Sigmoid colon (tissue), 7 donors: ENCODE measurements around the gene CLEC16A. TPM values are rescaled to one million over a fixed set of nuclear protein-coding genes. Genes with fewer than 3 reads are reported as not detected.
A peak's percentile ranks its signal among the peaks of the same experiment; 100 is the strongest.

Source experiments
- DNase-seq: peaks from one replicate; pipeline ENCODE4 v3.0.0-alpha.2; 2019
- H3K27ac ChIP-seq, 4 donors: fragments of 200-600 bp; sonication (generic); one replicate each; pipeline ENCODE4 v1.5.1; 2016 to 2019; ENCODE audit warnings: mild to moderate bottlenecking in 1 of 4
- H3K27me3 ChIP-seq, 3 donors: fragments of 200-600 bp; sonication (generic); one replicate each; pipeline ENCODE4 v1.5.1; 2019; ENCODE audit warnings: mild to moderate bottlenecking in 1 of 3
- H3K36me3 ChIP-seq, 4 donors: fragments of 200-600 bp; sonication (generic); one replicate each; pipeline ENCODE4 v1.5.1; 2016 to 2019
- H3K4me1 ChIP-seq, 4 donors: fragments of 200-600 bp; sonication (generic); one replicate each; pipeline ENCODE4 v1.5.1; 2017 to 2019
- H3K4me3 ChIP-seq, 4 donors: fragments of 200-600 bp; sonication (generic); one replicate each; pipeline ENCODE4 v1.5.1; 2017 to 2019; ENCODE audit warnings: mild to moderate bottlenecking in 2 of 4, moderate library complexity in 1 of 4
- H3K9me3 ChIP-seq, 4 donors: fragments of 200-600 bp in 3 of 4; sonication (generic) in 3 of 4; one replicate each; pipeline versions ENCODE4 v1.5.1 to v1.6.1; 2013 to 2019
- EP300 ChIP-seq, 4 donors: sonication (generic); formaldehyde crosslinking; IDR thresholded peaks; one replicate each; pipeline ENCODE4 v1.6.1; 2017; ENCODE audit warnings: antibody characterized with exemption in 4 of 4
- POLR2A ChIP-seq, 2 donors: fragments of 450-650 bp; IDR thresholded peaks; one replicate each; pipeline ENCODE4 v1.6.1; 2016; ENCODE audit warnings: antibody characterized with exemption in 2 of 2, mild to moderate bottlenecking in 2 of 2, moderate library complexity in 2 of 2
- POLR2AphosphoS5 ChIP-seq, 4 donors: sonication (generic); formaldehyde crosslinking; IDR thresholded peaks; one replicate each; pipeline ENCODE4 v1.6.1; 2017; ENCODE audit warnings: antibody characterized with exemption in 4 of 4
- WGBS, 2 donors: extraction: QIAGEN DNeasy Blood & Tissue Kit; methylation state at CpG; one replicate each; pipeline ENCODE4 v1.1.7; 2013; 5-methylcytosine and 5-hydroxymethylcytosine counted together
- intact Hi-C: fragments of 100-400 bp; cut with DNase I; formaldehyde crosslinking; loops from one replicate; pipeline ENCODE4 v1.15.1; 2023
- polyA plus RNA-seq, 3 donors: library from polyadenylated mRNA; stranded (reverse); fragments of 200-250 nt; gene quantifications; one replicate each; pipeline ENCODE4 v1.2.3, GENCODE V29; 2013
- total RNA-seq, 4 donors: library from RNA; depleted of rRNA; stranded (reverse); fragments of >200 nt; gene quantifications; one replicate each; pipeline ENCODE4 v1.1.0, GENCODE V29; 2016
- TF ChIP-seq, protein P1 (sequence below), 4 experiments: fragments of 450-650 bp in 3 of 4; fragments of 200-600 bp in 1 of 4; IDR thresholded peaks; one replicate each; pipeline ENCODE4 v1.5.1; 2016 to 2019; ENCODE audit warnings: antibody characterized with exemption in 4 of 4, mild to moderate bottlenecking in 3 of 4, moderate library complexity in 2 of 4
- donor health status: healthy with polysubstance abuse.
- donor health status: Bipolar disorder and iron deficiency.
- donor health status: healthy.

CLEC16A gene
- total and polyA plus RNA-seq, 7 donors = 9.6 to 35.2 (median 24.6) TPM

GRCh38 chr16:11047939-11048800, 103.8 kb downstream of the CLEC16A start:
- WGBS, 2 donors = 92 to 96% methylated on average over 21 of the region's 21 CpGs
- Histone ChIP-seq H3K36me3 (peaks cover 0 to 40% (median 7%) of the 10 kb centered on the region in 4 donors), H3K27ac (peak overlapping the region in 1 of 4 donors; percentile 40)

GRCh38 chr16:11049396-11050059, 105.2 kb downstream of the CLEC16A start:
- no peaks in the 10 kb centered on the region for H3K9me3 ChIP-seq
- H3K27ac ChIP-seq = no peak overlapping the region
- peaks cover 0 to 21% (median 15%) of the 10 kb centered on the region in 4 donors for H3K4me1 ChIP-seq
- DNase-seq = peak; percentile 51
- 91% methylated on average over 3 of the region's 3 CpGs for WGBS, 2 donors
- peaks cover 0 to 32% (median 7%) of the 10 kb centered on the region in 4 donors for H3K36me3 ChIP-seq
- TF ChIP-seq POLR2A (IDR thresholded peaks at IDR 0.05) (no peak), EP300 (IDR thresholded peaks at IDR 0.05) (no peak), POLR2AphosphoS5 (IDR thresholded peaks at IDR 0.05) (no peak)
- TF ChIP-seq, protein P1, sequence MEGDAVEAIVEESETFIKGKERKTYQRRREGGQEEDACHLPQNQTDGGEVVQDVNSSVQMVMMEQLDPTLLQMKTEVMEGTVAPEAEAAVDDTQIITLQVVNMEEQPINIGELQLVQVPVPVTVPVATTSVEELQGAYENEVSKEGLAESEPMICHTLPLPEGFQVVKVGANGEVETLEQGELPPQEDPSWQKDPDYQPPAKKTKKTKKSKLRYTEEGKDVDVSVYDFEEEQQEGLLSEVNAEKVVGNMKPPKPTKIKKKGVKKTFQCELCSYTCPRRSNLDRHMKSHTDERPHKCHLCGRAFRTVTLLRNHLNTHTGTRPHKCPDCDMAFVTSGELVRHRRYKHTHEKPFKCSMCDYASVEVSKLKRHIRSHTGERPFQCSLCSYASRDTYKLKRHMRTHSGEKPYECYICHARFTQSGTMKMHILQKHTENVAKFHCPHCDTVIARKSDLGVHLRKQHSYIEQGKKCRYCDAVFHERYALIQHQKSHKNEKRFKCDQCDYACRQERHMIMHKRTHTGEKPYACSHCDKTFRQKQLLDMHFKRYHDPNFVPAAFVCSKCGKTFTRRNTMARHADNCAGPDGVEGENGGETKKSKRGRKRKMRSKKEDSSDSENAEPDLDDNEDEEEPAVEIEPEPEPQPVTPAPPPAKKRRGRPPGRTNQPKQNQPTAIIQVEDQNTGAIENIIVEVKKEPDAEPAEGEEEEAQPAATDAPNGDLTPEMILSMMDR (IDR thresholded peaks at IDR 0.05) = no peak
- intact Hi-C loops = no loop called here
- H3K27me3 ChIP-seq = no peaks in the 10 kb centered on the region
- no peak overlapping the region for H3K4me3 ChIP-seq

More at GRCh38 chr16:11047939-11048800, 103.8 kb downstream of the CLEC16A start:
- H3K9me3 ChIP-seq = no peaks in the 10 kb centered on the region
- H3K4me1 ChIP-seq = peaks cover 0 to 21% (median 15%) of the 10 kb centered on the region in 4 donors
- peak; percentile 46 for DNase-seq
- no peak overlapping the region for H3K4me3 ChIP-seq
- intact Hi-C loops = no loop called here
- H3K27me3 ChIP-seq = no peaks in the 10 kb centered on the region
- no peak for TF ChIP-seq POLR2AphosphoS5 (IDR thresholded peaks at IDR 0.05)
- TF ChIP-seq EP300 (IDR thresholded peaks at IDR 0.05) = no peak

GRCh38 chr16:11050536-11050935, 106.2 kb downstream of the CLEC16A start:
- peaks cover 0 to 27% (median 7%) of the 10 kb centered on the region in 4 donors for H3K36me3 ChIP-seq
- 93 to 94% methylated on average over 7 of the region's 7 CpGs for WGBS, 2 donors
- H3K9me3 ChIP-seq = no peaks in the 10 kb centered on the region
- H3K27ac ChIP-seq = no peak overlapping the region
- TF ChIP-seq, protein P1 (IDR thresholded peaks at IDR 0.05) = no peak
- TF ChIP-seq POLR2A (IDR thresholded peaks at IDR 0.05) (no peak), POLR2AphosphoS5 (IDR thresholded peaks at IDR 0.05) (no peak), EP300 (IDR thresholded peaks at IDR 0.05) (no peak)
- H3K27me3 ChIP-seq = no peaks in the 10 kb centered on the region
- intact Hi-C loops = no loop called here
- H3K4me3 ChIP-seq = no peak overlapping the region
- peak; percentile 40 for DNase-seq
- peaks cover 0 to 21% (median 15%) of the 10 kb centered on the region in 4 donors for H3K4me1 ChIP-seq

GRCh38 chr16:11050944-11051343, 106.6 kb downstream of the CLEC16A start:
- no peaks in the 10 kb centered on the region for H3K27me3 ChIP-seq
- peaks cover 0 to 21% (median 15%) of the 10 kb centered on the region in 4 donors for H3K4me1 ChIP-seq
- H3K4me3 ChIP-seq = no peak overlapping the region
- no peak for TF ChIP-seq POLR2AphosphoS5 (IDR thresholded peaks at IDR 0.05)
- TF ChIP-seq, protein P1 (IDR thresholded peaks at IDR 0.05) = no peak
- TF ChIP-seq EP300 (IDR thresholded peaks at IDR 0.05) = no peak
- TF ChIP-seq POLR2A (IDR thresholded peaks at IDR 0.05) = no peak
- no peaks in the 10 kb centered on the region for H3K9me3 ChIP-seq
- H3K27ac ChIP-seq = no peak overlapping the region
- WGBS, 2 donors = 81 to 91% methylated on average over 7 of the region's 7 CpGs
- peak; percentile 39 for DNase-seq
- intact Hi-C loops = no loop called here
- peaks cover 0 to 27% (median 7%) of the 10 kb centered on the region in 4 donors for H3K36me3 ChIP-seq

DNA sequence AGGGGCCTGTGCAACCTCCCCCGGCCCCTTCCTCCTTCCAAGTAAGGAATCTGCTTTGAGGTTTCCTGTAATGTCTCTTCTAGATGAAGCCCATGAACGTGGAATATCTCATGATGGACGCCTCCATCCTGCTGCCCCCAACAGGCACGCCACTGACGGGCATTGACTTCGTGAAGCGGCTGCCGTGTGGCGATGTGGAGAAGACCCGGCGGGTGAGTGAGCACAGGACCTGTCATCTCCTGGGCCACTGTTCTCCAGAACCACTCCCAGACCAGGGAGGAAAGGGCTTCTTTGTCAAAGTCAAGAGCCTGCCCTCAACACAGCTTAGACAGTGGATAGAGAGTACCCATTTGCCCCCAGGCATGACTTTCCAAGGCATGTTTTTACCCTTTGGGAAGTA, 107.1 kb downstream of the CLEC16A start:
- DNase-seq = peak; percentile 39
- H3K4me1 ChIP-seq = peaks cover 0 to 19% (median 14%) of the 10 kb centered on the region in 4 donors
- no peaks in the 10 kb centered on the region for H3K9me3 ChIP-seq
- H3K27me3 ChIP-seq = no peaks in the 10 kb centered on the region
- H3K36me3 ChIP-seq = peaks cover 0 to 27% (median 7%) of the 10 kb centered on the region in 4 donors
- TF ChIP-seq, protein P1 (IDR thresholded peaks at IDR 0.05) = no peak
- TF ChIP-seq POLR2AphosphoS5 (IDR thresholded peaks at IDR 0.05) (no peak), EP300 (IDR thresholded peaks at IDR 0.05) (no peak), POLR2A (IDR thresholded peaks at IDR 0.05) (no peak)
- no peak overlapping the region for H3K4me3 ChIP-seq
- intact Hi-C loops = no loop called here
- no peak overlapping the region for H3K27ac ChIP-seq
- WGBS, 2 donors = 94 to 98% methylated on average over 11 of the region's 11 CpGs
